HepG2 (cell line): ENCODE measurements around the gene MYL2. TPM values are rescaled to one million over a fixed set of nuclear protein-coding genes. Genes with fewer than 3 reads are reported as not detected.
"Not testable (repeated sequence)": the region's sequence is repeated elsewhere in the genome, so short reads cannot be mapped to it uniquely, and the experiment has no call there.

Experiments used
- ATAC-seq: fragments of 200-7000 bp; cut with Tn5 transposase; 3 replicates; pipeline ENCODE4 v1.9.1; 2020; ENCODE audit warnings: mild to moderate bottlenecking, moderate library complexity
- BruUV-seq: library from RNA; stranded (reverse); fragments of 400-500 nt; replicated peaks from 2 replicates; lab custom pipeline; 2021; lab: Mats Ljungman, UMichigan
- CTCF ChIA-PET: fragments of 300-600 bp; formaldehyde crosslinking; extraction: SDS; loops from one replicate; lab custom pipeline; 2021; ENCODE audit warnings: low total read pairs, inconsistent platforms, low intra/inter-chr PET ratio; lab: Yijun Ruan, JAX
- POLR2A ChIA-PET: fragments of 350-600 bp; sonication (Branson Sonifier 250); formaldehyde crosslinking; loops from one replicate; lab custom pipeline; 2020; ENCODE audit warnings: antibody characterized with exemption, inconsistent platforms; lab: Yijun Ruan, JAX
- DNase-seq: peaks from one replicate; pipeline ENCODE4 v3.0.0-alpha.2; 2015; ENCODE audit warnings: low spot score
- FAIRE-seq: peaks from 3 replicates; lab custom pipeline; 2011; peaks lifted over from hg19 to GRCh38; lab: Jason Lieb, UNC
- H2AFZ ChIP-seq: one replicate; pipeline ENCODE4 v1.6.1; 2011; ENCODE audit warnings: low read length, inconsistent platforms
- H3K27ac ChIP-seq: fragments of 300-600 bp; 3 replicates; pipeline ENCODE4 v1.8.0; 2011; ENCODE audit warnings: mixed run types, mild to moderate bottlenecking, mixed read lengths, low read length, inconsistent platforms; ENCODE audit not compliant: insufficient read depth; ENCODE audit errors: extremely low read length
- H3K27me3 ChIP-seq, 2 experiments: fragments of 200-600 bp in 1 of 2; 2 replicates in 1 of 2; 3 replicates in 1 of 2; pipeline versions ENCODE4 v1.6.0 to v1.8.0; 2011; ENCODE audit warnings: low read length in 2 of 2, mild to moderate bottlenecking in 2 of 2, moderate library complexity in 2 of 2, inconsistent platforms in 1 of 2; ENCODE audit not compliant: insufficient read depth in 2 of 2, control insufficient read depth in 1 of 2
- H3K36me3 ChIP-seq, 2 experiments: fragments of 200-600 bp in 1 of 2; replicated peaks in 1 of 2; 2 replicates in 1 of 2; 3 replicates in 1 of 2; pipeline versions ENCODE4 v1.5.1 to v1.8.0; 2011; ENCODE audit warnings: low read length in 2 of 2, inconsistent platforms in 1 of 2; ENCODE audit not compliant: insufficient read depth in 2 of 2, control insufficient read depth in 1 of 2
- H3K4me1 ChIP-seq: 2 replicates; pipeline ENCODE4 v1.5.1; 2012; ENCODE audit warnings: low read length, inconsistent platforms; ENCODE audit not compliant: insufficient read depth
- H3K4me2 ChIP-seq: 2 replicates; pipeline ENCODE4 v1.6.0; 2011; ENCODE audit warnings: low read depth, low read length, inconsistent platforms
- H3K4me3 ChIP-seq, 3 experiments: fragments of 200-600 bp in 1 of 3; sonication (generic), shearing (Covaris generic) in 1 of 3; replicated peaks in 1 of 3; 2 replicates each; pipeline ENCODE4 v1.5.1; 2011 to 2016; ENCODE audit warnings: low read length in 3 of 3, inconsistent platforms in 2 of 3, low read depth in 2 of 3, mild to moderate bottlenecking in 2 of 3, control low read depth in 1 of 3, mixed read lengths in 1 of 3; ENCODE audit not compliant: insufficient read depth in 1 of 3
- H3K79me2 ChIP-seq: one replicate; pipeline ENCODE4 v1.6.1; 2011; ENCODE audit warnings: low read length, inconsistent platforms; ENCODE audit not compliant: insufficient read depth
- H3K9ac ChIP-seq: 2 replicates; pipeline ENCODE4 v1.6.0; 2011; ENCODE audit warnings: mild to moderate bottlenecking, low read depth, low read length, inconsistent platforms; ENCODE audit not compliant: insufficient read depth
- H3K9me3 ChIP-seq: 2 replicates; pipeline ENCODE4 v1.5.1; 2012; ENCODE audit warnings: mild to moderate bottlenecking, low read length
- H4K20me1 ChIP-seq: 2 replicates; pipeline ENCODE4 v1.6.0; 2011; ENCODE audit warnings: inconsistent platforms, mild to moderate bottlenecking, low read length, moderate library complexity; ENCODE audit not compliant: insufficient read depth
- KIAA2018 ChIP-seq: sonication (generic); formaldehyde crosslinking; IDR thresholded peaks from 2 replicates; pipeline ENCODE4 v1.5.0; 2020; ENCODE audit warnings: mild to moderate bottlenecking, missing genetic modification reagents, borderline replicate concordance
- TBP ChIP-seq: sonication (generic); formaldehyde crosslinking; IDR thresholded peaks from 2 replicates; pipeline ENCODE4 v1.5.0; 2020; ENCODE audit warnings: missing genetic modification reagents
- XBP1 ChIP-seq: sonication (generic); formaldehyde crosslinking; IDR thresholded peaks from 2 replicates; pipeline ENCODE4 v1.5.0; 2020; ENCODE audit warnings: missing genetic modification reagents
- ZFP41 ChIP-seq: sonication (generic); formaldehyde crosslinking; IDR thresholded peaks from 2 replicates; pipeline ENCODE4 v1.4.0; 2020; ENCODE audit warnings: mild to moderate bottlenecking, missing genetic modification reagents, borderline replicate concordance
- ZKSCAN8 ChIP-seq: IDR thresholded peaks from 2 replicates; pipeline ENCODE4 v1.6.1; 2016; ENCODE audit warnings: borderline replicate concordance, missing genetic modification reagents, missing compliant biosample characterization
- ZNF121 ChIP-seq: sonication (generic); formaldehyde crosslinking; IDR thresholded peaks from 2 replicates; pipeline ENCODE4 v1.5.0; 2020; ENCODE audit warnings: mild to moderate bottlenecking, missing genetic modification reagents
- ZNF839 ChIP-seq: sonication (generic); formaldehyde crosslinking; IDR thresholded peaks from 2 replicates; pipeline ENCODE4 v1.4.0; 2020; ENCODE audit warnings: missing genetic modification reagents, mild to moderate bottlenecking, borderline replicate concordance
- WGBS: methylation state at CpG from one replicate; pipeline ENCODE4 v1.1.6; 2017; ENCODE audit warnings: low lambda C conversion rate; 5-methylcytosine and 5-hydroxymethylcytosine counted together
- in situ Hi-C: cut with HindIII; loops from 2 replicates; pipeline ENCODE4 v1.10.0; 2017; ENCODE audit warnings: low pct_unique_long_range_greater_than_20kb; ENCODE audit not compliant: extremely low pct_ligation_motif_present
- intact Hi-C: fragments of 100-400 bp; cut with micrococcal nuclease; formaldehyde crosslinking; loops from one replicate; pipeline ENCODE4 v1.10.0; 2022; ENCODE audit not compliant: unreplicated experiment
- polyA plus RNA-seq, 8 experiments: library from polyadenylated mRNA; depleted of rRNA in 3 of 8; stranded (reverse) in 7 of 8; unstranded in 1 of 8; fragments of >200 nt; fragmentation: Illumina TruSeq in 4 of 8; extraction: Trizol in 4 of 8; gene quantifications; 2 replicates each; pipeline versions ENCODE4 v1.2.1 to v1.2.3, GENCODE V29; 2011 to 2016; ENCODE audit warnings: low read depth in 4 of 8, missing spikeins in 1 of 8, mixed read lengths in 1 of 8; ENCODE audit not compliant: insufficient read depth in 1 of 8
- total RNA-seq, 5 experiments: library from RNA; depleted of rRNA; stranded (reverse); fragments of >200 nt; fragmentation: Illumina TruSeq; extraction: Trizol; gene quantifications; 2 replicates each; pipeline ENCODE4 v1.2.3, GENCODE V29; 2016; ENCODE audit warnings: low read depth in 1 of 5
- TF ChIP-seq, protein P1 (sequence below): sonication (generic); formaldehyde crosslinking; IDR thresholded peaks from 2 replicates; pipeline ENCODE4 v1.5.1; 2020; ENCODE audit warnings: missing genetic modification reagents, mild to moderate bottlenecking, borderline replicate concordance

MYL2 gene
- total and polyA plus RNA-seq, 2 of the 13 experiments (the other 11 are each of a cell fraction or from before 2014, with no cell fraction given) = not detected

- CTCF ChIA-PET, H3K4me2 ChIP-seq, BruUV-seq, H3K9ac ChIP-seq, DNase-seq, H3K36me3 ChIP-seq, POLR2A ChIA-PET, in situ Hi-C loops, H3K27ac ChIP-seq, H3K4me3 ChIP-seq, ATAC-seq, H2AFZ ChIP-seq, H3K4me1 ChIP-seq, H3K79me2 ChIP-seq, H4K20me1 ChIP-seq, H3K9me3 ChIP-seq, FAIRE-seq, H3K27me3 ChIP-seq, intact Hi-C loops: not testable (repeated sequence)
- WGBS = 47% methylated on average over 5 of the region's 31 CpGs
Measured at GRCh38 chr12:110950466-110950865, 30.1 kb upstream of the MYL2 start.

DNA sequence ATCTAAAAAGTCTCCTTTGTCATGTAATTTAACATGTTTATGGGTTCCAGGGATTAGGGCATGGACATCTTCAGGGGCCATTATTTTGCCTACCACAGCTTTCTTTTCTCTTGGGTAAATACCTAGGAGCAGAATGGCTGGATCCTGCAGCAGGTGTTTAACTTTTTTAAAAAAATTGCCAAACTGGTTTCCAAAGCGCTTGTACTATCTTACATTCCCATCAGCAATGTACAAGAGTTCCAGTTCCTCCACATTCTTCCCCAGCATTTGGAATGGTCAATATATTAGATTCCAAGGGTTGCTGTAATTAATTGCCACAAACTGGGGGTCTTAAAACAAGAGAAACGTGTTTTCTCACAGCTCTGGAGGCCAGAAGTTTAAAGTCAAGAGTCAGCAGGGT, 27.7 kb upstream of the MYL2 start:
- H3K4me2 ChIP-seq = no peak overlapping the region
- POLR2A ChIA-PET = no interaction called here
- no peaks in the 10 kb centered on the region for H3K27me3 ChIP-seq
- 0 out of 2 replicates have a peak, but pooled peaks cover 9% of the 10 kb centered on the region for H3K9me3 ChIP-seq
- CTCF ChIA-PET = no interaction called here
- H3K4me3 ChIP-seq = no peak overlapping the region
- H3K4me1 ChIP-seq = no peaks in the 10 kb centered on the region
- BruUV-seq = no TSS peak
- WGBS = 25% methylated on average over 2 of the region's 2 CpGs
- in situ Hi-C loops = no loop called here
- H4K20me1 ChIP-seq = no peaks in the 10 kb centered on the region
- H3K9ac ChIP-seq = no peak overlapping the region
- FAIRE-seq = no peak
- H2AFZ ChIP-seq = no peak overlapping the region
- no peak for ATAC-seq
- no peaks in the 10 kb centered on the region for H3K36me3 ChIP-seq
- no peaks in the 10 kb centered on the region for H3K79me2 ChIP-seq
- intact Hi-C loops = no loop called here
- DNase-seq = no peak
- no peak overlapping the region for H3K27ac ChIP-seq
- TF ChIP-seq ZFP41 (CRISPR knock-in tag) = no peak
- no peak for TF ChIP-seq XBP1
- no peak for TF ChIP-seq ZNF839
- TF ChIP-seq, protein P1, sequence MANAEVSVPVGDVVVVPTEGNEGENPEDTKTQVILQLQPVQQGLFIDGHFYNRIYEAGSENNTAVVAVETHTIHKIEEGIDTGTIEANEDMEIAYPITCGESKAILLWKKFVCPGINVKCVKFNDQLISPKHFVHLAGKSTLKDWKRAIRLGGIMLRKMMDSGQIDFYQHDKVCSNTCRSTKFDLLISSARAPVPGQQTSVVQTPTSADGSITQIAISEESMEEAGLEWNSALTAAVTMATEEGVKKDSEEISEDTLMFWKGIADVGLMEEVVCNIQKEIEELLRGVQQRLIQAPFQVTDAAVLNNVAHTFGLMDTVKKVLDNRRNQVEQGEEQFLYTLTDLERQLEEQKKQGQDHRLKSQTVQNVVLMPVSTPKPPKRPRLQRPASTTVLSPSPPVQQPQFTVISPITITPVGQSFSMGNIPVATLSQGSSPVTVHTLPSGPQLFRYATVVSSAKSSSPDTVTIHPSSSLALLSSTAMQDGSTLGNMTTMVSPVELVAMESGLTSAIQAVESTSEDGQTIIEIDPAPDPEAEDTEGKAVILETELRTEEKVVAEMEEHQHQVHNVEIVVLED (CRISPR knock-in tag) = no peak
- no peak for TF ChIP-seq ZNF121 (CRISPR knock-in tag)
- no peak for TF ChIP-seq KIAA2018
- no peak for TF ChIP-seq TBP (CRISPR knock-in tag)
- no peak for TF ChIP-seq ZKSCAN8 (CRISPR knock-in tag)
